GM21447 (cell line): ENCODE data around the gene DUSP16.
"Not testable (repeated sequence)": the region's sequence is repeated elsewhere in the genome, so short reads cannot be mapped to it uniquely, and the experiment has no call there.

Experiments
- ATAC-seq: cut with Tn5 transposase; IDR thresholded peaks from one replicate; pipeline ENCODE4 v1.9.1; 2021; ENCODE audit not compliant: unreplicated experiment

DUSP16 gene

DNA sequence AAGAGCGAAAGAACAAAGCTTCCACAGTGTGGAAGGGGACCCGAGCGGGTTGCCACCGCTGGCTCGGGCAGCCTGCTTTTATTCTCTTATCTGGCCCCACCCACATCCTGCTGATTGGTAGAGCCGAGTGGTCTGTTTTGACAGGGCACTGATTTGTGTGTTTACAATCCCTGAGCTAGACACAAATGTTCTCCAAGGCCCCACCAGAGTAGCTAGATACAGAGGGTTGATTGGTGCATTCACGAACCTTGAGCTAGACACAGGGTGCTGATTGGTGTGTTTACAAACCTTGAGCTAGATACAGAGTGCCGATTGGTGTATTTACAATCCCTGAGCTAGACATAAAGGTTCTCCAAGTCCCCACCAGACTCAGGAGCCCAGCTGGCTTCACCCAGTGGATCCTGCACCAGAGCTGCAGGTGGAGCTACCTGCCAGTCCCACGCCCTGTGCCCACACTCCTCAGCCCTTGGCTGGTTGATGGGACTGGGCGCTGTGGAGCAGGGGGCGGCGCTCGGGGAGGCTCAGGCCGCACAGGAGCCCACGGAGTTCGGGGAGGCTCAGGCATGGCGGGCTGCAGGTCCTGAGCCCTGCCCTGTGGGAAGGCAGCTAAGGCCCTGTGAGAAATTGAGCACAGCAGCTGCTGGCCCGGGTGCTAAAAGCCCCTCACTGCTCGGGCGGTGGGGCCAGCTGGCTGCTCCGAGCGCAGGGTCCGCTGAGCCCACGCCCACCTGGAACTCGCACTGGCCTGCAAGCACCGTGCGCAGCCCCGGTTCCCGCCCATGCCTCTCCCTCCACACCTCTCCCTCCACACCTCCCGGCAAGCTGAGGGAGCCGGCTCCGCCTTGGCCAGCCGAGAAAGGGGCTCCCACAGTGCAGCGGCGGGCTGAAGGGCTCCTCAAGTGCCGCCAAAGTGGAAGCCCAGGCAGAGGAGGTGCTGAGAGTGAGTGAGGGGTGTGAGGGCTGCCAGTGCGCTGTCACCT lies 90.4 kb downstream of the DUSP16 start:
- not testable (repeated sequence) for ATAC-seq

DNA sequence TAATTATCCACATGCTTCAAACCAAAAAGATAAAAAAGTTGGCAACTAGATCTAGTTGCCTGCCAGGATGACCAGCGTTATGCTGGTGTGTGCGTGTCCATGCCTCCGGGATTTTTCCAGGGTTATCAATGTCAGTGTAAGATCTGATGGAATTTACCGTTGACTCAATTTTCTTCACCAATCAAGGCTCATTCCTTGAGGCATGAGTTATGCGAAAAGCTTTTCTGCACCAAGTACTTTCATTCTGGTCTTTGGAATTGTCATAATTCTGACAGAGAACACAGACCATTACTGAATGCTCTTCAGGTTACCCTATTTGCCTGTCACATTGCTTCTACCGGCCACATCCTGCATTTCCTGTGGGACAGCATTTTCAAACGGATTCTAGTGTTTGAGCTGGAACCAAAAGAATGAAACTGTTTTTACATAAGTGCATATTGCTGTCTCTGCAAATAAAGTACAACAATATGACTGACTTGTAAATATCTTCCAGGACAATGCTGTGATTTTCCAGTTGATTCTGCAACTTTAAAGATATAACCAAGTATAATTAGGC lies 91.8 kb downstream of the DUSP16 start:
- ATAC-seq = no peak

DNA sequence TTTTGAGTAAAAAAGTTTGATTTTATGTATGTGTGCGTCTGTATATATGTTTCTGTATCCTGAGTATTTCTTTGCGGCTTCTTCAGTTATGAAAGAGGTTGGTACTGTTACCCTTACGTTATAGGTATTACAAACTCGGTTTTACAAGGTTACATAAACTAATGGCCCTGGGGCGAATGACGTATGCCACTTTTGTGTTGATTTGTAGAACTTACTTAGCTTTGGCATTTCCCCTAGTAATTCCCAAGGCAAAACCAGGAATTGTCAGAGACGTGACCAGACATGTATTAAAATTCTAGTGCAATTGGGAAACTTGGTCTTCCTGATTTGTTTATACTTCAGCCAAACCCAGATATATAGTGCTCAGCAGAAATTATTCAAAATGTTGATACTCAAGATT lies 93.3 kb downstream of the DUSP16 start:
- no peak for ATAC-seq

GRCh38 chr12:12468575-12468974 lies 94.1 kb downstream of the DUSP16 start:
- ATAC-seq = no peak

GRCh38 chr12:12467688-12468261 lies 94.9 kb downstream of the DUSP16 start:
- ATAC-seq = no peak

GRCh38 chr12:12467264-12467663 lies 95.4 kb downstream of the DUSP16 start:
- no peak for ATAC-seq

GRCh38 chr12:12466157-12466556 lies 96.5 kb downstream of the DUSP16 start:
- no peak for ATAC-seq

GRCh38 chr12:12465522-12465921 lies 97.1 kb downstream of the DUSP16 start:
- ATAC-seq = no peak

DNA sequence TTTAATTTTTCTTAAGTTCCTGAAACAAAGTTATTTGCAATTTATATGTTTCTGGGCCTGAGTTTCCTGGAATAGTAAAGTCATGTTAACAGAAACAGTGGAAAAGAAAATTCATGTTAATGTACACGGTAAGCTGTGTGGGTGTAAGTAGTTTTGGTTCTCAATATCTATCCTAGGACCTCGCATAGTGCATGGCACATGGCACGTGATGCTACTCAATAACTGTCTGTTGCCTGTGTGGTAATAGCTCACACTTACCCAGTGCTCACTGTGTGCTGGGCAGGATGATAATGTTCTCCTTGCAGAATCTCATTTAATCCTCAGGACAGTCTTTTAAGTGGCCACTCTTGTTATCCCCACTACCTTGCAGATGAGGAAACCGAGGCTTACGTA lies 100.7 kb downstream of the DUSP16 start:
- no peak for ATAC-seq

DNA sequence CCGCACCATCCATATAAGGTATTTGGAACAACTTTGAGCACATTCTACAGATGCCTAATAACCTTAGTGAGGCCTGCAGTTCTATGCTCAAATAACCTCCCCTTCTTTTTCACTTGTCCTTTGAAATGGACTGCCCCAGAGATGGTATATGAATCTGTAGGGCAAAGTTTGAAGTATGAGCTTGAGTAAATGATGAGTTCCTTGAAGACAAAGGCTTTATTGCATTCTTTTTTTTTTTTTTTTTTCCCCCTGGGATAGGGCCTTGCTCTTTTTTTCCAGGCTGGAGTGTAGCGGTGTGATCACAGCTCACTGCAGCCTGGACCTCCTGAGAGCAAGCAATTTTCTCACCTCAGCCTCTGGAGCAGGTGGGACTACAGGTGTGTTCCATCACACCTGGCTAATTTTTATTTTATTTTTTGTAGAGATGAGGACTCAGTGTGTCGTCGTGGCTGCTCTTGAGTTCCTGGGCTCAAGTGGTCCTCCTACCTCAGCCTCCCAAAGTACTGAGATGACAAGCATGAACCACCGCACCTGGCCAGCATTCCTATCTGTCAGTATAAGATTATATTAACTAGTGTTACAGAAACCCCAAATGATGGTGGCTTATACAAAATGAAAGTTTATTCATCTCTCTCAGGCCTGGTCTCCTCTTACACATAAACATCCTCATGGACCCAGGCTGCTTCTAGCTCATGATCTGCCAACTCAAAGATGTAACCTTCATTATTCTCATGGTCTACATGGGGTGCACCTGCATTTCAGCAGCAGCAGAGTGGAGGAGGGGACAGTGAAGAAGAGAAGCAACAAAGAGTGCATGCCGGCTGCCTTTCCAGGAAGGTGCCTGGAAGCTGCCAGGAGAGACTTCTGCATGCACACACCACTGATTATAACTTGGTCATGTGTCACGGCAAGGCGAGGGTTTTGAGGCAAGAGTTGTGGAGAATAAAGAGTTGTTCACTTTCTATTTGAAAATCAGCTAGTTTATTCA lies 101.4 kb downstream of the DUSP16 start:
- no peak for ATAC-seq

DNA sequence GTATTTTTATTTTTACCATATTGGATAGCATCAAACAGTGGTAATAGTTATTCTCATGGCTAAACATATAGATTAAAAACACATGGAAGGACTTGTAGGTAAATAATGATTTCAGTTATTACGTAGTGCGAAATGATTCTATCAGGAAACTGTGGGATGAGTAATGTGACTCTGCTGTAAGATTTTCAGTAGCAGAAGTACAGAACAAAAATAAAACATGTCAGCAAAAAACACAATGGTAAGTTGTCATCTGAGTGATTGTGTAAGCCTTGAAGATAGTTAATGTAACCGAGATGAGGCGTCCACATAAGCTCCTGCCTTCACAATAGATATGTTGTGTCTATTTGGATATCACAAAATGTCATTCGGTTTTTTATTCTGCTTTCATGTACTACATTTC lies 106.0 kb downstream of the DUSP16 start:
- ATAC-seq = no peak

- no peak for ATAC-seq
These were observed 108.3 kb downstream of the DUSP16 start for GRCh38 chr12:12454315-12454714.

DNA sequence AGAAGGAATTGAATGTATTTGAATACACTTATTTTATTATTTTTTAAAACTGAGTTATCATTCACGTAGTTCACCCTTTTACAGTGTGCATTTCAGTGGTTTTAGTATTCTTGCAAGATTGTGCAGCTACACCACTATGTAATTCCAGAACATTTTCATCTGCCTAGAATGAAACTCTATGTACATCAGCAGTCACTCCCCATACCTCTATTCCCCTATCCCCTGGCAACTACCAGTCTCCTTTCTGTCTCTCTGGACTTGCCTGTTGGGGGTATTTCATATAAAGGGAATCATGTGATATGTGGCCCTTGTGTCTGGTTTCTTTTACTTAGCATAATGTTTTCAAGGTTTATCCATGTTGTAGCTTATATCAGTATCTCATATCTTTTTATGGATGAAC lies 109.0 kb downstream of the DUSP16 start:
- no peak for ATAC-seq

DNA sequence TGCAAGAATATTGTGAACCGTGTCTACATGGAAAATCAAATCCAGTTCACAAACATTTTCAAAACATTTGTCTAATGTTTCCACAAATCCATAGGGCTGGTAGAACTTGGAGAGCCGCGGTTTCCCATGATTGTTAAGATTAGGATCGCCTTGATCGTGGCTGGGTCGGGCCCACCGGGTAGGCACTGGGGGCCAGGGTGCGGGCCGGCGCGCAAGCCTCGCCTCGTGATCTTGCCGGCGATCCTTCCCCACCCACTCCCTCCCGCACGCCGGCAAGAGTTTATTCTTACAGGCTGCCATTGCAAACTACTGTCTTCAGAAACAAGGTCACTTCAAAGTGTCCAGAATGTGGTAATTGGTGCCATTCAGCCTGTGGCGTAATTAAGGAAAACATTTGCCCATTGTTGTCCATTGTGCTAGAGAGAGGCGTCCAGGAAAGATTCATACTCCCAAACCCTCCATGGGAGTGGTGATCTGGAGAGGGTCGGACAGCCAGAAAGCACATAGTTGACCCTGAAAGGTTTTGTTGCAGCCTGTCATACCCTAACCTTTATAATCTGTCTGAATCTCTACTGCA lies 110.2 kb downstream of the DUSP16 start:
- no peak for ATAC-seq

DNA sequence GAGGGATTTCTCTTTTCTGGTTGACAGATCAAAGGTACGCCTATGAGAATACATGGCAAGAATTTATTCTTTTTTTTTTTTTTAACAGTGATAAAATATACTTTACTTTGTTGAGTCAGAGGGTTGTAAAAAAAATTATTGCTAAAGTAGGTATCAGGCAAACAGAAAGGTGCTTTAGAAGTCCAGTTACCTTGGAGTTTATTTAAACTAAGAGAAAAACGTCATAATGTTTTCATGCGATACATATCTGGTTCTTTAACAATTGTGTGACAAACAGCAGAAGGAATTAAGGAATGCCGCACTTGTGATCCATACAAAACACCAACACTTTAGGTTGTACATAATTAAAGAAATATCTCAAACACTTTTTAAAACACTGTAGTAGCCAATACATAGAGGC lies 111.6 kb downstream of the DUSP16 start:
- ATAC-seq = no peak

GRCh38 chr12:12450043-12450471 lies 112.6 kb downstream of the DUSP16 start:
- ATAC-seq = no peak

DNA sequence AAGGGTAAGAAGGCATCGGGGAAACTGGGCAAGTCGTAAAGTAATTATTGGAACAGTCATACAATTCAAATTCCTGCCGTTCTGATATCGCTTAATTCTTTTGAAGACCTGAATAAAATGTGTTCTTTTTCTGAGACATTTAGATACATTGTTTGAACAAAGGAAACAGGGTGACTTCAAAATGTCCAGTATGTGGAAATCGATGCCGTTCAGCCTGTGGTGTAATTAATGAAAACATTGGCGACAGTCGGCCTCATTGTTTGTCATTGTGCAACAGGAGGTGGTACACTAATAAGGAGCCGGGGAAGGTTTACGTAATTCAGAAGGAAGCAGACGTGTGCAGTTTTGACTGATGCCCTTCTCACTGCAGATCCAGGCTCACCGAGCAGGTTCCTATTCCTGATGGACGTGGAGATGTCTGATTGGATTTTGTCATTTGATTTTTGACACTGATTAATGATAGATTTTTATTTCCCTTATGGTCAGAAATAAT lies 113.1 kb downstream of the DUSP16 start:
- ATAC-seq = no peak

DNA sequence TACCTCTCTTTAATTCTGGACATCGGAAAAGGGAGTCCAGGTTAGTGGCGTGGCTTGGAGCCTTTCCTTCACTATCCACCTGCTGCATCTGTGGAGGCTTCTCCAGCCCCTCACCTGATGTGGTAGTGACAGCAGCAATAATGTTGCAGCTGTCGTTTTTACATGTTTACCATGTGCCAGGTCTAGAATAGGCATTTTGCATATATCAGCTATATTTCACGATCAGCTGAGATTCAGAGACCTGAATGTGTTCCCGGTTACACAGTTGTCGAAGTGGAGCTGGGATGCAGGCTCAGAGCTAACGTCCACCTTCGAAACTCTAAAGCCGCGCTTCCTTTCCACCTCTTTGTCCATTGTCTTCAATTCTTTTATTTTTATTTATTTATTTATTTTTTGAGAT lies 114.8 kb downstream of the DUSP16 start:
- no peak for ATAC-seq

- no peak for ATAC-seq
These were observed 115.4 kb downstream of the DUSP16 start for GRCh38 chr12:12447236-12447635.

GRCh38 chr12:12446786-12447185 lies 115.9 kb downstream of the DUSP16 start:
- no peak for ATAC-seq

- no peak for ATAC-seq
These were observed 116.8 kb downstream of the DUSP16 start for GRCh38 chr12:12445882-12446181.
